GM12878 (cell line): Measurements from ENCODE around the gene MRPL54. TPM values are rescaled to one million over a fixed set of nuclear protein-coding genes. Genes with fewer than 3 reads are reported as not detected.

Experiments
- ATAC-seq: fragments of 200-7000 bp; cut with Tn5 transposase; 3 replicates; pipeline ENCODE4 v1.9.1; 2020; ENCODE audit warnings: mild to moderate bottlenecking, moderate library complexity
- BruUV-seq: library from RNA; stranded (reverse); fragments of 400-500 nt; replicated peaks from 2 replicates; lab custom pipeline; 2021; lab: Mats Ljungman, UMichigan
- CTCF ChIA-PET: fragments of 300-600 bp; sonication (Branson Sonifier 250); formaldehyde crosslinking; extraction: SDS; loops from one replicate; lab custom pipeline; 2021; ENCODE audit warnings: inconsistent platforms; lab: Yijun Ruan, JAX
- POLR2A ChIA-PET: fragments of 350-600 bp; formaldehyde crosslinking; extraction: SDS; loops from one replicate; lab custom pipeline; 2021; ENCODE audit warnings: inconsistent platforms; lab: Charles Lee
- RAD21 ChIA-PET: fragments of 300-600 bp; sonication (Branson Sonifier 250); formaldehyde crosslinking; loops from one replicate; lab custom pipeline; 2023; ENCODE audit warnings: antibody characterized with exemption; ENCODE audit not compliant: unreplicated experiment; lab: Charles Lee
- SMC1A ChIA-PET: fragments of 300-600 bp; sonication (Branson Sonifier 250); formaldehyde crosslinking; loops from one replicate; lab custom pipeline; 2023; ENCODE audit not compliant: unreplicated experiment, uncharacterized antibody; lab: Charles Lee
- DNase-seq: peaks from one replicate; pipeline ENCODE4 v3.0.0-alpha.2; 2011; ENCODE audit warnings: low read depth, low spot score
- FAIRE-seq: peaks from 3 replicates; lab custom pipeline; 2011; peaks lifted over from hg19 to GRCh38; lab: Jason Lieb, UNC
- H2AFZ ChIP-seq: 2 replicates; pipeline ENCODE4 v1.6.0; 2011; ENCODE audit warnings: low read depth, low read length, control low read depth; ENCODE audit not compliant: control insufficient read depth
- H3K27ac ChIP-seq: 2 replicates; pipeline ENCODE4 v1.5.1; 2011; ENCODE audit warnings: control low read depth; ENCODE audit not compliant: control insufficient read depth, insufficient read depth
- H3K27me3 ChIP-seq, 2 experiments: replicated peaks in 1 of 2; 2 replicates each; pipeline versions ENCODE4 v1.6.0 to v1.6.1; 2011; ENCODE audit warnings: low read length in 1 of 2; ENCODE audit not compliant: control insufficient read depth in 2 of 2, insufficient read depth in 2 of 2
- H3K36me3 ChIP-seq, 2 experiments: 2 replicates each; pipeline ENCODE4 v1.5.1; 2011; ENCODE audit warnings: low read length in 1 of 2; ENCODE audit not compliant: control insufficient read depth in 2 of 2, insufficient read depth in 2 of 2
- H3K4me1 ChIP-seq: 2 replicates; pipeline ENCODE4 v1.6.1; 2011; ENCODE audit warnings: mild to moderate bottlenecking, low read length, moderate library complexity, mixed read lengths; ENCODE audit not compliant: control insufficient read depth, insufficient read depth
- H3K4me2 ChIP-seq: 2 replicates; pipeline ENCODE4 v1.6.0; 2011; ENCODE audit warnings: control low read depth; ENCODE audit not compliant: control insufficient read depth, insufficient read depth
- H3K4me3 ChIP-seq: fragments of 200-600 bp; sonication (generic); 2 replicates; pipeline ENCODE4 v1.5.1; 2016
- H3K79me2 ChIP-seq: 2 replicates; pipeline ENCODE4 v1.6.0; 2011; ENCODE audit warnings: low read length; ENCODE audit not compliant: control insufficient read depth, insufficient read depth
- H3K9ac ChIP-seq: 2 replicates; pipeline ENCODE4 v1.8.0; 2011; ENCODE audit warnings: low read length, control low read depth, mixed read lengths; ENCODE audit not compliant: control insufficient read depth, insufficient read depth
- H3K9me3 ChIP-seq: replicated peaks from 3 replicates; pipeline ENCODE4 v1.5.1; 2011; ENCODE audit warnings: mild to moderate bottlenecking, low read length; ENCODE audit not compliant: control insufficient read depth, insufficient read depth
- H4K20me1 ChIP-seq: 2 replicates; pipeline ENCODE4 v1.6.0; 2011; ENCODE audit not compliant: control insufficient read depth, insufficient read depth
- HCFC1 ChIP-seq: fragments of 150-350 bp; IDR thresholded peaks from 2 replicates; pipeline ENCODE4 v1.6.1; 2014; ENCODE audit warnings: low read length
- SIX5 ChIP-seq: IDR thresholded peaks from 2 replicates; pipeline ENCODE4 v1.6.1; 2011; ENCODE audit warnings: mild to moderate bottlenecking, low read depth, low read length, moderate library complexity; ENCODE audit not compliant: severe bottlenecking
- WGBS: methylation state at CpG from one replicate; pipeline ENCODE4 v1.1.6; 2016; ENCODE audit warnings: low lambda C conversion rate; ENCODE audit not compliant: insufficient replicate concordance, insufficient coverage; ENCODE audit errors: missing lambda C conversion rate; 5-methylcytosine and 5-hydroxymethylcytosine counted together
- in situ Hi-C: fragments of 300-500 bp; cut with MboI; formaldehyde crosslinking; loops from 9 replicates; pipeline ENCODE4 v1.14.3; 2018; ENCODE audit warnings: mixed read lengths
- intact Hi-C: fragments of 100-400 bp; cut with micrococcal nuclease; formaldehyde crosslinking; loops from one replicate; pipeline ENCODE4 v1.14.2; 2022; ENCODE audit not compliant: unreplicated experiment
- polyA plus RNA-seq, 11 experiments: library from polyadenylated mRNA; depleted of rRNA in 4 of 11; unstranded in 6 of 11; stranded (reverse) in 5 of 11; fragments of >200 nt; fragmentation: Nextera tagmentation in 4 of 11; fragmentation: Illumina TruSeq in 1 of 11; extraction: Ambion mirVana in 4 of 11; extraction: Trizol in 1 of 11; gene quantifications; 1 replicate in 1 of 11; 2 replicates in 10 of 11; pipeline versions ENCODE4 v1.2.1 to v1.2.3, GENCODE V29; 2011 to 2016; ENCODE audit warnings: inconsistent platforms in 2 of 11, missing spikeins in 2 of 11, low read depth in 1 of 11
- total RNA-seq, 4 experiments: library from RNA; depleted of rRNA in 3 of 4; stranded (reverse); fragments of >200 nt in 3 of 4; fragmentation: Illumina TruSeq in 1 of 4; extraction: Trizol in 1 of 4; gene quantifications; 2 replicates each; pipeline versions ENCODE4 v1.2.1 to v1.2.3, GENCODE V29; 2013 to 2021
- TF ChIP-seq, protein P1 (sequence below): fragments of 450-650 bp; IDR thresholded peaks from 2 replicates; pipeline ENCODE4 v1.6.1; 2016; ENCODE audit warnings: mild to moderate bottlenecking, moderate library complexity, borderline replicate concordance
- TF ChIP-seq, protein P2 (sequence below): fragments of 450-650 bp; IDR thresholded peaks from 2 replicates; pipeline ENCODE4 v1.6.1; 2017; ENCODE audit warnings: mild to moderate bottlenecking, low read depth, inconsistent platforms; ENCODE audit not compliant: poor library complexity, severe bottlenecking

The MRPL54 gene
- total and polyA plus RNA-seq, 10 of the 15 experiments (the other 5 are each of a cell fraction or from before 2014, with no cell fraction given) = 3.1 to 98.7 (median 75.2) TPM

DNA sequence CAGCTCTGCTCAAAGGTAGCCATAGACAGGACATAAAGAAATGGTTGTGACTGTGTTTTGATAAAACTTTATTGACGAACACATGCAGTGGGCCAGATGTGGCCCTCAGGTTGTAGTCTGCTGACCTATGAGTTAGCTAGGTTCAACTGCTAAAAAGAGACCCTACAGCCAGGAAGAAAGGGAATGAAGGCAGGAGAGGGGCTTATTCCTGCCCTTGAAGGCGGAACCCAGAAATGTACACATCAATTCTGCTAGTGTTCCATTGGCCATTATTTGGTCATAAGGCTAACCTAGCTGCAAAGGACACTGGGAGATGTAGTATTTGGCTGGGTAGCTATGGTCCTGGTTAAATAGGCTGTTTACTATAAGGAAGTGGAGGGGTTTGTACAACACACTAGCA, 19.0 kb upstream of the MRPL54 start:
- DNase-seq = no peak
- ATAC-seq = peak; percentile 81
- WGBS = 59% methylated on average over 2 of the region's 2 CpGs
- Histone ChIP-seq H3K4me2 (no peak overlapping the region), H3K36me3 (no peaks in the 10 kb centered on the region), H4K20me1 (no peaks in the 10 kb centered on the region), H3K9ac (no peak overlapping the region), H3K4me1 (no peaks in the 10 kb centered on the region), H3K27me3 (no peaks in the 10 kb centered on the region), H3K9me3 (no peaks in the 10 kb centered on the region), H3K4me3 (no peak overlapping the region), H2AFZ (no peak overlapping the region), H3K27ac (no peak overlapping the region), H3K79me2 (no peaks in the 10 kb centered on the region)
- intact Hi-C loops (no loop called here), in situ Hi-C loops (no loop called here)
- POLR2A ChIA-PET = interaction anchor here (0.6 kb wide), 1 partner anchor 523 kb away, joined by 7 read pairs; no protein-coding TSS in a partner anchor
- peak; percentile 84 for FAIRE-seq
- peak; percentile 51 for TF ChIP-seq HCFC1
- TF ChIP-seq, protein P1, sequence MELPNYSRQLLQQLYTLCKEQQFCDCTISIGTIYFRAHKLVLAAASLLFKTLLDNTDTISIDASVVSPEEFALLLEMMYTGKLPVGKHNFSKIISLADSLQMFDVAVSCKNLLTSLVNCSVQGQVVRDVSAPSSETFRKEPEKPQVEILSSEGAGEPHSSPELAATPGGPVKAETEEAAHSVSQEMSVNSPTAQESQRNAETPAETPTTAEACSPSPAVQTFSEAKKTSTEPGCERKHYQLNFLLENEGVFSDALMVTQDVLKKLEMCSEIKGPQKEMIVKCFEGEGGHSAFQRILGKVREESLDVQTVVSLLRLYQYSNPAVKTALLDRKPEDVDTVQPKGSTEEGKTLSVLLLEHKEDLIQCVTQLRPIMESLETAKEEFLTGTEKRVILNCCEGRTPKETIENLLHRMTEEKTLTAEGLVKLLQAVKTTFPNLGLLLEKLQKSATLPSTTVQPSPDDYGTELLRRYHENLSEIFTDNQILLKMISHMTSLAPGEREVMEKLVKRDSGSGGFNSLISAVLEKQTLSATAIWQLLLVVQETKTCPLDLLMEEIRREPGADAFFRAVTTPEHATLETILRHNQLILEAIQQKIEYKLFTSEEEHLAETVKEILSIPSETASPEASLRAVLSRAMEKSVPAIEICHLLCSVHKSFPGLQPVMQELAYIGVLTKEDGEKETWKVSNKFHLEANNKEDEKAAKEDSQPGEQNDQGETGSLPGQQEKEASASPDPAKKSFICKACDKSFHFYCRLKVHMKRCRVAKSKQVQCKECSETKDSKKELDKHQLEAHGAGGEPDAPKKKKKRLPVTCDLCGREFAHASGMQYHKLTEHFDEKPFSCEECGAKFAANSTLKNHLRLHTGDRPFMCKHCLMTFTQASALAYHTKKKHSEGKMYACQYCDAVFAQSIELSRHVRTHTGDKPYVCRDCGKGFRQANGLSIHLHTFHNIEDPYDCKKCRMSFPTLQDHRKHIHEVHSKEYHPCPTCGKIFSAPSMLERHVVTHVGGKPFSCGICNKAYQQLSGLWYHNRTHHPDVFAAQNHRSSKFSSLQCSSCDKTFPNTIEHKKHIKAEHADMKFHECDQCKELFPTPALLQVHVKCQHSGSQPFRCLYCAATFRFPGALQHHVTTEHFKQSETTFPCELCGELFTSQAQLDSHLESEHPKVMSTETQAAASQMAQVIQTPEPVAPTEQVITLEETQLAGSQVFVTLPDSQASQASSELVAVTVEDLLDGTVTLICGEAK = peak; percentile 89
- TF ChIP-seq SIX5 = peak; percentile 61
- TF ChIP-seq, protein P2, sequence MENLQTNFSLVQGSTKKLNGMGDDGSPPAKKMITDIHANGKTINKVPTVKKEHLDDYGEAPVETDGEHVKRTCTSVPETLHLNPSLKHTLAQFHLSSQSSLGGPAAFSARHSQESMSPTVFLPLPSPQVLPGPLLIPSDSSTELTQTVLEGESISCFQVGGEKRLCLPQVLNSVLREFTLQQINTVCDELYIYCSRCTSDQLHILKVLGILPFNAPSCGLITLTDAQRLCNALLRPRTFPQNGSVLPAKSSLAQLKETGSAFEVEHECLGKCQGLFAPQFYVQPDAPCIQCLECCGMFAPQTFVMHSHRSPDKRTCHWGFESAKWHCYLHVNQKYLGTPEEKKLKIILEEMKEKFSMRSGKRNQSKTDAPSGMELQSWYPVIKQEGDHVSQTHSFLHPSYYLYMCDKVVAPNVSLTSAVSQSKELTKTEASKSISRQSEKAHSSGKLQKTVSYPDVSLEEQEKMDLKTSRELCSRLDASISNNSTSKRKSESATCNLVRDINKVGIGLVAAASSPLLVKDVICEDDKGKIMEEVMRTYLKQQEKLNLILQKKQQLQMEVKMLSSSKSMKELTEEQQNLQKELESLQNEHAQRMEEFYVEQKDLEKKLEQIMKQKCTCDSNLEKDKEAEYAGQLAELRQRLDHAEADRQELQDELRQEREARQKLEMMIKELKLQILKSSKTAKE = no peak
- RAD21 ChIA-PET = no interaction called here
- CTCF ChIA-PET = interaction anchor here (0.9 kb wide), 1 partner anchor 105 kb away, joined by 3 read pairs; no protein-coding TSS in a partner anchor
- SMC1A ChIA-PET = interaction anchor here (2.0 kb wide), 1 partner anchor 19 kb away, joined by 8 read pairs; the partner anchor contains the start of gene MRPL54
- no TSS peak for BruUV-seq
